ENCODE results near the gene FAM171A1.

- TF ChIP-seq CTCF (IDR thresholded peaks at IDR 0.05) (no peak), SIN3A (IDR thresholded peaks at IDR 0.05; ENCODE audit: borderline replicate concordance, insufficient read depth, low read depth, low read length) (no peak)
- TF ChIP-seq, protein P1, sequence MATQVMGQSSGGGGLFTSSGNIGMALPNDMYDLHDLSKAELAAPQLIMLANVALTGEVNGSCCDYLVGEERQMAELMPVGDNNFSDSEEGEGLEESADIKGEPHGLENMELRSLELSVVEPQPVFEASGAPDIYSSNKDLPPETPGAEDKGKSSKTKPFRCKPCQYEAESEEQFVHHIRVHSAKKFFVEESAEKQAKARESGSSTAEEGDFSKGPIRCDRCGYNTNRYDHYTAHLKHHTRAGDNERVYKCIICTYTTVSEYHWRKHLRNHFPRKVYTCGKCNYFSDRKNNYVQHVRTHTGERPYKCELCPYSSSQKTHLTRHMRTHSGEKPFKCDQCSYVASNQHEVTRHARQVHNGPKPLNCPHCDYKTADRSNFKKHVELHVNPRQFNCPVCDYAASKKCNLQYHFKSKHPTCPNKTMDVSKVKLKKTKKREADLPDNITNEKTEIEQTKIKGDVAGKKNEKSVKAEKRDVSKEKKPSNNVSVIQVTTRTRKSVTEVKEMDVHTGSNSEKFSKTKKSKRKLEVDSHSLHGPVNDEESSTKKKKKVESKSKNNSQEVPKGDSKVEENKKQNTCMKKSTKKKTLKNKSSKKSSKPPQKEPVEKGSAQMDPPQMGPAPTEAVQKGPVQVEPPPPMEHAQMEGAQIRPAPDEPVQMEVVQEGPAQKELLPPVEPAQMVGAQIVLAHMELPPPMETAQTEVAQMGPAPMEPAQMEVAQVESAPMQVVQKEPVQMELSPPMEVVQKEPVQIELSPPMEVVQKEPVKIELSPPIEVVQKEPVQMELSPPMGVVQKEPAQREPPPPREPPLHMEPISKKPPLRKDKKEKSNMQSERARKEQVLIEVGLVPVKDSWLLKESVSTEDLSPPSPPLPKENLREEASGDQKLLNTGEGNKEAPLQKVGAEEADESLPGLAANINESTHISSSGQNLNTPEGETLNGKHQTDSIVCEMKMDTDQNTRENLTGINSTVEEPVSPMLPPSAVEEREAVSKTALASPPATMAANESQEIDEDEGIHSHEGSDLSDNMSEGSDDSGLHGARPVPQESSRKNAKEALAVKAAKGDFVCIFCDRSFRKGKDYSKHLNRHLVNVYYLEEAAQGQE (IDR thresholded peaks at IDR 0.05; ENCODE audit: insufficient read depth in 1 of 2, low read depth in 2 of 2, low read length in 1 of 2): no peak
Measured at GRCh38 chr10:15321431-15322341, 49.4 kb downstream of the FAM171A1 start.
